SK-N-SH (cell line): Measurements from ENCODE around the gene SMPD1.

ENCODE experiments used
- EP300 ChIP-seq, 2 experiments: IDR thresholded peaks; 2 replicates each; pipeline versions ENCODE4 v1.4.0 to v1.6.1; 2012; ENCODE audit warnings: borderline replicate concordance in 1 of 2, low read depth in 1 of 2, low read length in 1 of 2
- FOXJ3 ChIP-seq: sonication (generic); formaldehyde crosslinking; IDR thresholded peaks from 2 replicates; pipeline ENCODE4 v1.5.1; 2020; ENCODE audit warnings: mild to moderate bottlenecking, missing genetic modification reagents
- MEF2A ChIP-seq: IDR thresholded peaks from 2 replicates; pipeline ENCODE4 v1.4.0; 2012; ENCODE audit warnings: low read depth, borderline replicate concordance
- RFX5 ChIP-seq: IDR thresholded peaks from 2 replicates; pipeline ENCODE4 v1.6.1; 2012; ENCODE audit warnings: mild to moderate bottlenecking, improper control_type of control experiment, low read length
- TF ChIP-seq, protein P1 (sequence below): fragments of 200-600 bp; sonication (generic); IDR thresholded peaks from 2 replicates; pipeline ENCODE4 v1.6.1; 2017; ENCODE audit warnings: antibody characterized with exemption, mild to moderate bottlenecking, moderate library complexity
- TF ChIP-seq, protein P2 (sequence below): fragments of 150-350 bp; IDR thresholded peaks from 2 replicates; pipeline ENCODE4 v1.6.1; 2017; ENCODE audit warnings: antibody characterized with exemption, low read length, low read depth, borderline replicate concordance
- TF ChIP-seq, protein P3 (sequence below): fragments of 150-350 bp; IDR thresholded peaks from 2 replicates; pipeline ENCODE4 v1.6.1; 2016; ENCODE audit warnings: mild to moderate bottlenecking, low read depth, low read length

DNA sequence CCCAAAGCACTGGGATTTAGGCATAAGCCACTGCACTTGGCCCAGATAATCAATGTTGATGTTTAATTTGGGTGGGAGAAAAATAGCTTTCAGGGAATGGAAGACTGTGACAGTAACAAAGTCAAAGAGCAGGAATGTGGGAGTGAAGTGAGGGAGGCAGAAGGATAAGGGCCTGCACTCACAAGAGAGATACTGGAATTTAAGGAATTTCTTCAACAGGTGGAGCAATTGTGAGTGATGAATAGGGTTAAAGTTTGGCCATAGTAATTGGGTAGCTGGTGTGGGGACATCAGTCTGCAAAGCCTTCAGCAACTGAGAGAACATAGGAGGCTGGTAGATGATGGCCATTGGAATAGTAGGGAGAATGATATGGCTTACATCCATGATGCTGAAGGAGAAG is 37.2 kb downstream of the SMPD1 start:
- TF ChIP-seq, protein P1, sequence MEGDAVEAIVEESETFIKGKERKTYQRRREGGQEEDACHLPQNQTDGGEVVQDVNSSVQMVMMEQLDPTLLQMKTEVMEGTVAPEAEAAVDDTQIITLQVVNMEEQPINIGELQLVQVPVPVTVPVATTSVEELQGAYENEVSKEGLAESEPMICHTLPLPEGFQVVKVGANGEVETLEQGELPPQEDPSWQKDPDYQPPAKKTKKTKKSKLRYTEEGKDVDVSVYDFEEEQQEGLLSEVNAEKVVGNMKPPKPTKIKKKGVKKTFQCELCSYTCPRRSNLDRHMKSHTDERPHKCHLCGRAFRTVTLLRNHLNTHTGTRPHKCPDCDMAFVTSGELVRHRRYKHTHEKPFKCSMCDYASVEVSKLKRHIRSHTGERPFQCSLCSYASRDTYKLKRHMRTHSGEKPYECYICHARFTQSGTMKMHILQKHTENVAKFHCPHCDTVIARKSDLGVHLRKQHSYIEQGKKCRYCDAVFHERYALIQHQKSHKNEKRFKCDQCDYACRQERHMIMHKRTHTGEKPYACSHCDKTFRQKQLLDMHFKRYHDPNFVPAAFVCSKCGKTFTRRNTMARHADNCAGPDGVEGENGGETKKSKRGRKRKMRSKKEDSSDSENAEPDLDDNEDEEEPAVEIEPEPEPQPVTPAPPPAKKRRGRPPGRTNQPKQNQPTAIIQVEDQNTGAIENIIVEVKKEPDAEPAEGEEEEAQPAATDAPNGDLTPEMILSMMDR = no peak
- TF ChIP-seq, protein P2, sequence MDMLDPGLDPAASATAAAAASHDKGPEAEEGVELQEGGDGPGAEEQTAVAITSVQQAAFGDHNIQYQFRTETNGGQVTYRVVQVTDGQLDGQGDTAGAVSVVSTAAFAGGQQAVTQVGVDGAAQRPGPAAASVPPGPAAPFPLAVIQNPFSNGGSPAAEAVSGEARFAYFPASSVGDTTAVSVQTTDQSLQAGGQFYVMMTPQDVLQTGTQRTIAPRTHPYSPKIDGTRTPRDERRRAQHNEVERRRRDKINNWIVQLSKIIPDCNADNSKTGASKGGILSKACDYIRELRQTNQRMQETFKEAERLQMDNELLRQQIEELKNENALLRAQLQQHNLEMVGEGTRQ = no peak
- no peak for TF ChIP-seq EP300 (IDR thresholded peaks at IDR 0.05; ENCODE audit: borderline replicate concordance in 1 of 2, low read depth in 1 of 2, low read length in 1 of 2)
- TF ChIP-seq, protein P3, sequence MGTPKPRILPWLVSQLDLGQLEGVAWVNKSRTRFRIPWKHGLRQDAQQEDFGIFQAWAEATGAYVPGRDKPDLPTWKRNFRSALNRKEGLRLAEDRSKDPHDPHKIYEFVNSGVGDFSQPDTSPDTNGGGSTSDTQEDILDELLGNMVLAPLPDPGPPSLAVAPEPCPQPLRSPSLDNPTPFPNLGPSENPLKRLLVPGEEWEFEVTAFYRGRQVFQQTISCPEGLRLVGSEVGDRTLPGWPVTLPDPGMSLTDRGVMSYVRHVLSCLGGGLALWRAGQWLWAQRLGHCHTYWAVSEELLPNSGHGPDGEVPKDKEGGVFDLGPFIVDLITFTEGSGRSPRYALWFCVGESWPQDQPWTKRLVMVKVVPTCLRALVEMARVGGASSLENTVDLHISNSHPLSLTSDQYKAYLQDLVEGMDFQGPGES = no peak
- TF ChIP-seq MEF2A = no peak
- no peak for TF ChIP-seq RFX5
- no peak for TF ChIP-seq FOXJ3 (CRISPR knock-in tag)
